Dendritic cell treated with granulocyte-macrophage colony-stimulating factor and Interleukin-4, amounts not matched to agents 40 ng/mL and 50 ng/mL, for 4 days (primary cell): ENCODE measurements around the gene ASXL2.
"Not testable (repeated sequence)": the region's sequence is repeated elsewhere in the genome, so short reads cannot be mapped to it uniquely, and the experiment has no call there.

Source experiments
- H3K27ac Mint-ChIP-seq: one replicate; pipeline ENCODE4 v1.8.0; 2022; ENCODE audit warnings: mild to moderate bottlenecking, mixed read lengths
- H3K27me3 Mint-ChIP-seq: one replicate; pipeline ENCODE4 v1.8.0; 2022; ENCODE audit warnings: mild to moderate bottlenecking, mixed read lengths
- H3K36me3 Mint-ChIP-seq: one replicate; pipeline ENCODE4 v1.8.0; 2022; ENCODE audit warnings: low read depth, mixed read lengths
- H3K4me1 Mint-ChIP-seq: one replicate; pipeline ENCODE4 v1.8.0; 2022; ENCODE audit warnings: low read depth, mixed read lengths
- H3K4me3 Mint-ChIP-seq: one replicate; pipeline ENCODE4 v1.8.0; 2022; ENCODE audit warnings: mild to moderate bottlenecking, moderate library complexity, mixed read lengths
- H3K9me3 Mint-ChIP-seq: one replicate; pipeline ENCODE4 v1.8.0; 2022; ENCODE audit warnings: mixed read lengths
- intact Hi-C: fragments of 100-400 bp; cut with micrococcal nuclease; formaldehyde crosslinking; loops from one replicate; pipeline ENCODE4 v1.15.0; 2022

Gene ASXL2

DNA sequence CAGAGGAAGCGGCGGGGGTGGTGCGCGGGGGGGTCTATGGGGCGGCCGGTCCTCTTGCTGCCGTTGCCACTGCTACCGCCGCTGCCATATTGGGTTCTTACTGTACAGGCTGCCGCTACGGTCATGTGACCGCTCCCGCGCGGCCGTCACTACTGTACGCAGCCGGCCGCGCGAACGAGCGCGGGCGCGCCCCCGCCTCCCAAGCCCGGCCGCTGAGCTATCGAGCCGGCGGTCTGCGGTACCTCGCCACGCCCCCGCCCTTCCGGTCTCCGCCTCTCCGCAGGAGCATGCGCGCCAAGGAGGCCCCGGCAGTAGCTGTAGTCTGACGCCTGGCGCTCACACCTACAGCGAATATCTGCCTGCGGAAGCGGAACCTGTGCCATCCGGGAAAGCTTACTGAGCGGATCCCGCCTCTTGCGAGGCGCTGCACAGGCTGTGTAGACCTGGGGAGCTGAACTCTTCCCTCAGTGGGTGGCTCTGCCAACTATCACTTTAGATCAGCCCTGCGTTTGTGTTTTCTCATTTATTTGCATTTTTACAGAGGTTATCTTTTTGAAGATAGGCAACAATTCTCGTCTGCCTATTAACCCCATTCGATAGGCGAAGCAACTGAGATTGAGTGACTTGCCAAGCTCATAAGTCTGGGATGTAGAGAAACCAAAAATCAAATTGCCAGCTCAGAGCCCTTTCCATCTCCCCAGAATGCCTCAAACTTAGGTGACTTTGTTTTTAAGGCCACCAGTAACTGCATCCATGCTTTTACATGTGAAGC, at the start of gene ASXL2:
TSS of gene ASXL2 (minus strand) at position 127 of the 772 bp plus-strand sequence. CDS start 265 bp downstream, outside the sequence.
- Mint-ChIP-seq H3K27ac (peak within 1 kb of the TSS; percentile 94), H3K4me3 (peak within 1 kb of the TSS; percentile 89), H3K36me3 (peaks cover 27% of the 10 kb centered on the region), H3K9me3 (no peaks in the 10 kb centered on the region), H3K27me3 (peaks cover 8% of the 10 kb centered on the region), H3K4me1 (peaks cover 33% of the 10 kb centered on the region)
- intact Hi-C loops = loop anchor here (10.0 kb wide), 1 partner anchor 466 kb away; the partner anchor contains the start of genes ADGRF3 and SELENOI

DNA sequence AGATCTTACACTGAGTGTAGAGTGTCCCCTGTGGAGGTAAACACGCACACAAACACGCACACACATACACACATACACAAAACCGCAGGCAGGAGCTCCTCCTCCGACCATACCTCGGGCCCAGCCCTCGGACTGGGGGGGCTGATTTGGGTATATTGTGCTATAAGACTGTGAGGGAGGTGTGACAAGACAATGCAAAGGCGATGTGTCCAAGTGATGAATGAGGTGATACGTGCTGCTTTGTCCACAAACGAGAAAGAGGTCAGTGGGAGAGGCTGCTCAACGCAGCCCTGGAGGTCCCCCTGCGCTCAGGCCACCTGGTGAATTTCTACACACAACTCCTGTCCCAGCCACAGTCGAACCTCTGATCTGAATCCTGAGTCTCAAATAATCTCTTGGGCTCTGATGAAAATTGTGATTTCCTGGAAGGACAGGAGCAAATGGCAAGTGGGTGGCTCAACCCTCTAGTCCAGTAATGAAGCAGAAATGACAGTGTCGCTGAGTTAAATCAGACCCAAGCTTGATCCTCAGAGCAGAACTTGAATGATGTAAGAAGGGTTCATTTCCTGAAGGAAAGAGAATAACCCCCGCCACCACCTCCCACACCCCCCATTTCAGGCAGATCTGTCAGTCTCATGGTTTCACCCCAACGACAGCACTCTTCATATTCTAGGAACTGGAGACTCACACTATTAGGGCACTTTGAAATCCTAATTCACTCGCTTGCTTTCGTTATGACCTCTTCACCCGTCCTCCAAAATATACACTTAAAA, 48.9 kb upstream of the ASXL2 start:
- intact Hi-C loops = no loop called here
- H3K4me1 Mint-ChIP-seq = no peaks in the 10 kb centered on the region
- peaks cover 3% of the 10 kb centered on the region for H3K27me3 Mint-ChIP-seq
- no peak overlapping the region for H3K4me3 Mint-ChIP-seq
- H3K36me3 Mint-ChIP-seq = peaks cover 9% of the 10 kb centered on the region
- H3K9me3 Mint-ChIP-seq = no peaks in the 10 kb centered on the region
- H3K27ac Mint-ChIP-seq = no peak overlapping the region

GRCh38 chr2:25922501-25922900, 44.2 kb upstream of the ASXL2 start:
- H3K9me3 Mint-ChIP-seq = no peaks in the 10 kb centered on the region
- H3K27ac Mint-ChIP-seq = no peak overlapping the region
- intact Hi-C loops = no loop called here
- no peaks in the 10 kb centered on the region for H3K36me3 Mint-ChIP-seq
- H3K27me3 Mint-ChIP-seq = peaks cover 3% of the 10 kb centered on the region
- no peak overlapping the region for H3K4me3 Mint-ChIP-seq
- no peaks in the 10 kb centered on the region for H3K4me1 Mint-ChIP-seq

GRCh38 chr2:25920786-25921415, 42.6 kb upstream of the ASXL2 start:
- peaks cover 8% of the 10 kb centered on the region for H3K27me3 Mint-ChIP-seq
- H3K27ac Mint-ChIP-seq = no peak overlapping the region

DNA sequence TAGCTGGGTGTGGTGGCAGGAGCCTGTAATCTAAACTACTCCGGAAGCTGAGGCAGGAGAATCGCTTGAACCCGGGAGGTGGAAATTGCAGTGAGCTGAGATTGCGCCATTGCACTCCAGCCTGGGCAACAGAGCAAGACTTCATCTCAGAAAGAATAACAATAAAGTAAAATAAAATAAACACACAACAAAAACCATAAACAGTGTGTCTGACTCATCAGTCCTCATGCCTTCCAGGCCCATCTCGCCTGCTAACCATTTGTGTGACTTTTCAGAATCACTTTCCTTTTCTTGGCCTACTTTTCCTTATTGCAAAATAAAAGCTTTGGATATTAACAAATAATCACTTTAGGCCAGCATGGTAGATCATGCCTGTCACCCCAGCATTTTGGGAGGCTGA, 42.0 kb upstream of the ASXL2 start:
- Mint-ChIP-seq H3K4me3 (no peak overlapping the region), H3K36me3 (no peaks in the 10 kb centered on the region), H3K27me3 (peaks cover 12% of the 10 kb centered on the region), H3K27ac (no peak overlapping the region), H3K4me1 (peaks cover 8% of the 10 kb centered on the region), H3K9me3 (no peaks in the 10 kb centered on the region)
- intact Hi-C loops = no loop called here

More at GRCh38 chr2:25920786-25921415, 42.6 kb upstream of the ASXL2 start:
- H3K4me3 Mint-ChIP-seq = no peak overlapping the region
- H3K4me1 Mint-ChIP-seq = peaks cover 8% of the 10 kb centered on the region
- intact Hi-C loops = no loop called here
- H3K36me3 Mint-ChIP-seq = no peaks in the 10 kb centered on the region
- H3K9me3 Mint-ChIP-seq = no peaks in the 10 kb centered on the region

GRCh38 chr2:25917832-25918231, 39.5 kb upstream of the ASXL2 start:
- peaks cover 8% of the 10 kb centered on the region for H3K4me1 Mint-ChIP-seq
- no peaks in the 10 kb centered on the region for H3K9me3 Mint-ChIP-seq
- no peaks in the 10 kb centered on the region for H3K36me3 Mint-ChIP-seq
- H3K27me3 Mint-ChIP-seq = peaks cover 10% of the 10 kb centered on the region
- no peak overlapping the region for H3K27ac Mint-ChIP-seq
- H3K4me3 Mint-ChIP-seq = no peak overlapping the region
- intact Hi-C loops = no loop called here

- H3K9me3 Mint-ChIP-seq, intact Hi-C loops, H3K36me3 Mint-ChIP-seq: not testable (repeated sequence)
Observed at GRCh38 chr2:25917411-25917810, 39.1 kb upstream of the ASXL2 start.

GRCh38 chr2:25915944-25916772, 37.9 kb upstream of the ASXL2 start:
- H3K9me3 Mint-ChIP-seq, H3K4me1 Mint-ChIP-seq, intact Hi-C loops, H3K27me3 Mint-ChIP-seq, H3K36me3 Mint-ChIP-seq, H3K27ac Mint-ChIP-seq: not testable (repeated sequence)
- H3K4me3 Mint-ChIP-seq = peak overlapping the region; percentile 68

More at GRCh38 chr2:25917411-25917810, 39.1 kb upstream of the ASXL2 start:
- not testable (repeated sequence) for H3K27ac Mint-ChIP-seq, H3K4me1 Mint-ChIP-seq, H3K27me3 Mint-ChIP-seq, H3K4me3 Mint-ChIP-seq

DNA sequence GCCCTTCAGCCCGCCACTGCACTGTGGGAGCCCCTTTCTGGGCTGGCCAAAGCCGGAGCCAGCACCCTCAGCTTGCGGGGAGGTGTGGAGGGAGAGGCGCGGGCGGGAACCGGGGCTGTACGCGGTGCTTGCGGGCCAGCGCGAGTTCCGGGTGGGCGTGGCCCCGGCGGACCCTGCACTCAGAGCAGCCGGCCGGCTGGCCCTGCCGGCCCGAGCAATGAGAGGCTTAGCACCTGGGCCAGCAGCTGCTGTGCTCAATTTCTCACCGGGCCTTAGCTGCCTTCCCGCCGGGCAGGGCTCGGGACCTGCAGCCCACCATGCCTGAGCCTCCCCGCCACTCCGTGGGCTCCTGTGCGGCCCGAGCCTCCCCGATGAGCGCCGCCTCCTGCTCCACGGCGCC, 37.1 kb upstream of the ASXL2 start:
- H3K27me3 Mint-ChIP-seq, H3K4me1 Mint-ChIP-seq, H3K36me3 Mint-ChIP-seq, intact Hi-C loops, H3K9me3 Mint-ChIP-seq, H3K4me3 Mint-ChIP-seq, H3K27ac Mint-ChIP-seq: not testable (repeated sequence)

DNA sequence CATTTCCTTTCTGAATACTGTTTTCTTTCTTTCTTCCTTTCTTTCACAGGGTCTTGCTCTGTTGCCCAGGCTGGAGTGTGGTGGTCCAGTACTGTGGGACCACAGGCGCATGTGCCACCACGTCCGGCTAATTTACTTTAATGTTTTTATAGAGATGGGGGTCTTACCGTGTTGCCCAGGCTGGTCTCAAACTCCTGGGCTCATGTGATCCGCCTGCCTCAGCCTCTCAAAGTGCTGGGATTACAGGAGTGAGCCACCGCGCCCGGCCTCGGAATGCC, 35.3 kb upstream of the ASXL2 start:
- H3K36me3 Mint-ChIP-seq, H3K9me3 Mint-ChIP-seq, H3K27ac Mint-ChIP-seq, H3K4me1 Mint-ChIP-seq, H3K27me3 Mint-ChIP-seq, H3K4me3 Mint-ChIP-seq, intact Hi-C loops: not testable (repeated sequence)

- intact Hi-C loops = no loop called here
- Mint-ChIP-seq H3K27me3 (peaks cover 10% of the 10 kb centered on the region), H3K4me1 (peaks cover 8% of the 10 kb centered on the region)
Observed at GRCh38 chr2:25912851-25913695, 34.8 kb upstream of the ASXL2 start.

DNA sequence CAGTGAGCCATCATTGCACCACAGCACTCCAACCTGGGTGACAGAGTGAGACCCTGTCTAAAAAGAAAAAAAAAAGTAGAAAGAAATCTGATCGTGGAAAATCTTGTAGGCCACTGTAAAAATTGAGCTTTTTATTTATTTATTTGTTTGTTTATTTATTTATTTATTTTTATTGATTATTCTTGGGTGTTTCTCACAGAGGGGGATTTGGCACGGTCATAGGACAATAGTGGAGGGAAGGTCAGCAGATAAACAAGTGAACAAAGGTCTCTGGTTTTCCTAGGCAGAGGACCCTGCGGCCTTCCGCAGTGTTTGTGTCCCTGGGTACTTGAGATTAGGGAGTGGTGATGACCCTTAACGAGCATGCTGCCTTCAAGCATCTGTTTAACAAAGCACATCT, 31.3 kb upstream of the ASXL2 start:
- H3K27ac Mint-ChIP-seq, H3K36me3 Mint-ChIP-seq, H3K9me3 Mint-ChIP-seq, intact Hi-C loops, H3K4me3 Mint-ChIP-seq, H3K4me1 Mint-ChIP-seq, H3K27me3 Mint-ChIP-seq: not testable (repeated sequence)

More at GRCh38 chr2:25912851-25913695, 34.8 kb upstream of the ASXL2 start:
- H3K4me3 Mint-ChIP-seq = no peak overlapping the region
- H3K36me3 Mint-ChIP-seq = no peaks in the 10 kb centered on the region
- H3K27ac Mint-ChIP-seq = no peak overlapping the region
- no peaks in the 10 kb centered on the region for H3K9me3 Mint-ChIP-seq

DNA sequence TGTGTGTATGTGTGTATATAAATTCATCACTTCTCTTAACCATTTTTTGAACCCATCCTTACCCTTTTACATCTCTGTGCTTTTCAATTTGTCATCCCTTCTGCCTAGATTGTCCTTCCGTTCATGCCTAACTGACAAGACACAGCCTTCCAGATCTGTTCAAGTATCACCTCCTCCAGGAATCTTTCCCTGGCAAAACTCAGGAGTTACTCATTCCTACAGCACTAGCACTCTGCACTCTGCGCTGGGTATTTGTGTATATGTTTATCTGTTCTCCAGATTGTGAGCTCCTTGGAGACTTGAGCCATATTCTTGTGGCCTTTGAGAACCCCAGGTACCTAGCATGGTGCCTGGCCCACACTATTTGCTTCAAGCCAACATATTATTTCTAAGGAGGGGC, 26.8 kb upstream of the ASXL2 start:
- no peak overlapping the region for H3K27ac Mint-ChIP-seq
- no peaks in the 10 kb centered on the region for H3K4me1 Mint-ChIP-seq
- no peaks in the 10 kb centered on the region for H3K36me3 Mint-ChIP-seq
- H3K9me3 Mint-ChIP-seq = peaks cover 9% of the 10 kb centered on the region
- intact Hi-C loops = no loop called here
- no peaks in the 10 kb centered on the region for H3K27me3 Mint-ChIP-seq
- H3K4me3 Mint-ChIP-seq = no peak overlapping the region
